Thyroid gland (tissue), 4 donors: ENCODE results near the gene NUDT21.

ENCODE experiments used
- POLR2A ChIP-seq, 2 donors: fragments of 450-650 bp; IDR thresholded peaks; one replicate each; pipeline ENCODE4 v1.6.1; 2017; ENCODE audit warnings: antibody characterized with exemption in 2 of 2, mild to moderate bottlenecking in 2 of 2, moderate library complexity in 1 of 2
- TF ChIP-seq, protein P1 (sequence below), 6 experiments: fragments of 200-600 bp in 3 of 6; fragments of 450-650 bp in 3 of 6; sonication (generic) in 3 of 6; IDR thresholded peaks; one replicate each; pipeline ENCODE4 v1.5.1; 2016 to 2019; ENCODE audit warnings: antibody characterized with exemption in 6 of 6, mild to moderate bottlenecking in 2 of 6, inconsistent platforms in 1 of 6, moderate library complexity in 1 of 6

DNA sequence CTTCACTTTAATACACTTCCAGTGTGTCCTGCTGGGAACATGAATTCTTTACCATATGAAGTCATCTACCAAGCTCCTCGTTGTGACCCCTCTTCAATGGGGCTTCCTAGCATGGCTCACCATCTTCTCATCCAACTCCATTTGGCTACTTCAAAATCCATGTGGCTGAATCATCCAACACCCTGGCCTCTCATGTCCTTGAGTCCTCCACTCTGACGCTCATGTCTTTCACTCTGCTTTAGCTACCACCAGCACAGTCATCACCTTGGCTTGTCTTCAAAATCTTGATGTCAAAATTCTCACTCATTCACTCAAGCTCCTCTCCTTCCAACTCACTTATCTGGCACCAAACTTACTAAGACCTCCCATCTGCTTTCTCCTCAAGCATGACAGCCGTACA is 61.6 kb downstream of the NUDT21 start:
- TF ChIP-seq POLR2A (IDR thresholded peaks at IDR 0.05), result no peak
- TF ChIP-seq, protein P1, sequence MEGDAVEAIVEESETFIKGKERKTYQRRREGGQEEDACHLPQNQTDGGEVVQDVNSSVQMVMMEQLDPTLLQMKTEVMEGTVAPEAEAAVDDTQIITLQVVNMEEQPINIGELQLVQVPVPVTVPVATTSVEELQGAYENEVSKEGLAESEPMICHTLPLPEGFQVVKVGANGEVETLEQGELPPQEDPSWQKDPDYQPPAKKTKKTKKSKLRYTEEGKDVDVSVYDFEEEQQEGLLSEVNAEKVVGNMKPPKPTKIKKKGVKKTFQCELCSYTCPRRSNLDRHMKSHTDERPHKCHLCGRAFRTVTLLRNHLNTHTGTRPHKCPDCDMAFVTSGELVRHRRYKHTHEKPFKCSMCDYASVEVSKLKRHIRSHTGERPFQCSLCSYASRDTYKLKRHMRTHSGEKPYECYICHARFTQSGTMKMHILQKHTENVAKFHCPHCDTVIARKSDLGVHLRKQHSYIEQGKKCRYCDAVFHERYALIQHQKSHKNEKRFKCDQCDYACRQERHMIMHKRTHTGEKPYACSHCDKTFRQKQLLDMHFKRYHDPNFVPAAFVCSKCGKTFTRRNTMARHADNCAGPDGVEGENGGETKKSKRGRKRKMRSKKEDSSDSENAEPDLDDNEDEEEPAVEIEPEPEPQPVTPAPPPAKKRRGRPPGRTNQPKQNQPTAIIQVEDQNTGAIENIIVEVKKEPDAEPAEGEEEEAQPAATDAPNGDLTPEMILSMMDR (IDR thresholded peaks at IDR 0.05), result no peak
